Sigmoid colon (tissue), 7 donors: Measurements from ENCODE around the gene SPON1. TPM values are rescaled to one million over a fixed set of nuclear protein-coding genes. Genes with fewer than 3 reads are reported as not detected.

Source experiments
- DNase-seq: peaks from one replicate; pipeline ENCODE4 v3.0.0-alpha.2; 2019
- H3K27ac ChIP-seq, 4 donors: fragments of 200-600 bp; sonication (generic); one replicate each; pipeline ENCODE4 v1.5.1; 2016 to 2019; ENCODE audit warnings: mild to moderate bottlenecking in 1 of 4
- H3K27me3 ChIP-seq, 3 donors: fragments of 200-600 bp; sonication (generic); one replicate each; pipeline ENCODE4 v1.5.1; 2019; ENCODE audit warnings: mild to moderate bottlenecking in 1 of 3
- H3K36me3 ChIP-seq, 4 donors: fragments of 200-600 bp; sonication (generic); one replicate each; pipeline ENCODE4 v1.5.1; 2016 to 2019
- H3K4me1 ChIP-seq, 4 donors: fragments of 200-600 bp; sonication (generic); one replicate each; pipeline ENCODE4 v1.5.1; 2017 to 2019
- H3K4me3 ChIP-seq, 4 donors: fragments of 200-600 bp; sonication (generic); one replicate each; pipeline ENCODE4 v1.5.1; 2017 to 2019; ENCODE audit warnings: mild to moderate bottlenecking in 2 of 4, moderate library complexity in 1 of 4
- H3K9me3 ChIP-seq, 4 donors: fragments of 200-600 bp in 3 of 4; sonication (generic) in 3 of 4; one replicate each; pipeline versions ENCODE4 v1.5.1 to v1.6.1; 2013 to 2019
- CTCF ChIP-seq, 4 experiments: fragments of 450-650 bp in 3 of 4; fragments of 200-600 bp in 1 of 4; IDR thresholded peaks; one replicate each; pipeline ENCODE4 v1.5.1; 2016 to 2019; ENCODE audit warnings: antibody characterized with exemption in 4 of 4, mild to moderate bottlenecking in 3 of 4, moderate library complexity in 2 of 4
- EP300 ChIP-seq, 4 donors: sonication (generic); formaldehyde crosslinking; IDR thresholded peaks; one replicate each; pipeline ENCODE4 v1.6.1; 2017; ENCODE audit warnings: antibody characterized with exemption in 4 of 4
- POLR2A ChIP-seq, 2 donors: fragments of 450-650 bp; IDR thresholded peaks; one replicate each; pipeline ENCODE4 v1.6.1; 2016; ENCODE audit warnings: antibody characterized with exemption in 2 of 2, mild to moderate bottlenecking in 2 of 2, moderate library complexity in 2 of 2
- POLR2AphosphoS5 ChIP-seq, 4 donors: sonication (generic); formaldehyde crosslinking; IDR thresholded peaks; one replicate each; pipeline ENCODE4 v1.6.1; 2017; ENCODE audit warnings: antibody characterized with exemption in 4 of 4
- WGBS, 2 donors: extraction: QIAGEN DNeasy Blood & Tissue Kit; methylation state at CpG; one replicate each; pipeline ENCODE4 v1.1.7; 2013; 5-methylcytosine and 5-hydroxymethylcytosine counted together
- intact Hi-C: fragments of 100-400 bp; cut with DNase I; formaldehyde crosslinking; loops from one replicate; pipeline ENCODE4 v1.15.1; 2023
- polyA plus RNA-seq, 3 donors: library from polyadenylated mRNA; stranded (reverse); fragments of 200-250 nt; gene quantifications; one replicate each; pipeline ENCODE4 v1.2.3, GENCODE V29; 2013
- total RNA-seq, 4 donors: library from RNA; depleted of rRNA; stranded (reverse); fragments of >200 nt; gene quantifications; one replicate each; pipeline ENCODE4 v1.1.0, GENCODE V29; 2016
- donor health status: healthy with polysubstance abuse.
- donor health status: Bipolar disorder and iron deficiency.
- donor health status: healthy.

The SPON1 gene
- total and polyA plus RNA-seq, 7 donors: 6.6 to 36.8 (median 12.6) TPM

DNA sequence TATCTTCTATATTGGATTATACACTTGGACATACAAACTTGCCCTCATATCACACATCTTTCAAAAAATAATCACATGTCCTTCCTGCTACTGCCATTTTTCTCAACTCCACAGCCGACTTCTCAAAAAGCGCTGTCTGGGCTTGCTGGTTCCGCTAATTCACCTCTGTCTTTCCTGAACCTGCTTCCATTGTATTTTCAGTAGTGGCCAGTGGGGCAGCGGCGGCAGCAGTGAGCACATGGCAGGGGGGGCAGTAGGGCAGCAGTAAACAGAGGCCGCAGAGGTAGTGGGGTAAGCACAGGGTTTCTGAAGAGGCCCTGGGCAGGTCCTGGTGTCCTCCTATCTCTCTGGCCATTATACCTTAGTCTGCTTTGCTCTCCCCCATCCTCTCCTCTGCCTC lies 270.1 kb downstream of the SPON1 start:
- H3K27me3 ChIP-seq: peaks cover 0 to 11% (median 0%) of the 10 kb centered on the region in 3 donors
- intact Hi-C loops: no loop called here
- no peak overlapping the region for H3K4me3 ChIP-seq
- no peak for DNase-seq
- WGBS, 2 donors: 75 to 81% methylated on average over 6 of the region's 6 CpGs
- H3K4me1 ChIP-seq: no peaks in the 10 kb centered on the region
- no peaks in the 10 kb centered on the region for H3K9me3 ChIP-seq
- H3K36me3 ChIP-seq: no peaks in the 10 kb centered on the region
- TF ChIP-seq POLR2A (IDR thresholded peaks at IDR 0.05) (no peak), EP300 (IDR thresholded peaks at IDR 0.05) (no peak), POLR2AphosphoS5 (IDR thresholded peaks at IDR 0.05) (no peak), CTCF (IDR thresholded peaks at IDR 0.05) (no peak)
- no peak overlapping the region for H3K27ac ChIP-seq

GRCh38 chr11:14234446-14234845 lies 271.9 kb downstream of the SPON1 start:
- 77 to 86% methylated on average over 6 of the region's 6 CpGs for WGBS, 2 donors
- no peak for TF ChIP-seq POLR2AphosphoS5 (IDR thresholded peaks at IDR 0.05)
- no peak for TF ChIP-seq CTCF (IDR thresholded peaks at IDR 0.05)
- TF ChIP-seq EP300 (IDR thresholded peaks at IDR 0.05): no peak
- TF ChIP-seq POLR2A (IDR thresholded peaks at IDR 0.05): no peak

GRCh38 chr11:14235701-14236100 lies 273.2 kb downstream of the SPON1 start:
- 97% methylated on average over 1 of the region's 1 CpG for WGBS, 2 donors
- H3K27ac ChIP-seq: no peak overlapping the region
- no peak overlapping the region for H3K4me3 ChIP-seq
- intact Hi-C loops: no loop called here
- peaks cover 0 to 11% (median 0%) of the 10 kb centered on the region in 3 donors for H3K27me3 ChIP-seq
- no peaks in the 10 kb centered on the region for H3K4me1 ChIP-seq
- no peaks in the 10 kb centered on the region for H3K9me3 ChIP-seq
- no peaks in the 10 kb centered on the region for H3K36me3 ChIP-seq
- DNase-seq: no peak
- TF ChIP-seq CTCF (IDR thresholded peaks at IDR 0.05) (no peak), EP300 (IDR thresholded peaks at IDR 0.05) (no peak), POLR2A (IDR thresholded peaks at IDR 0.05) (no peak), POLR2AphosphoS5 (IDR thresholded peaks at IDR 0.05) (no peak)

More at GRCh38 chr11:14234446-14234845, 271.9 kb downstream of the SPON1 start:
- no peak overlapping the region for H3K27ac ChIP-seq
- intact Hi-C loops: no loop called here
- peaks cover 0 to 11% (median 0%) of the 10 kb centered on the region in 3 donors for H3K27me3 ChIP-seq
- H3K4me3 ChIP-seq: no peak overlapping the region
- H3K4me1 ChIP-seq: no peaks in the 10 kb centered on the region
- no peaks in the 10 kb centered on the region for H3K9me3 ChIP-seq
- no peaks in the 10 kb centered on the region for H3K36me3 ChIP-seq
- DNase-seq: no peak

- 48 to 71% methylated on average over 9 of the region's 9 CpGs for WGBS, 2 donors
- intact Hi-C loops: no loop called here
- H3K27ac ChIP-seq: no peak overlapping the region
- H3K4me1 ChIP-seq: no peaks in the 10 kb centered on the region
- H3K27me3 ChIP-seq: peaks cover 0 to 5% (median 0%) of the 10 kb centered on the region in 3 donors
- DNase-seq: no peak
- H3K36me3 ChIP-seq: no peaks in the 10 kb centered on the region
- no peaks in the 10 kb centered on the region for H3K9me3 ChIP-seq
- no peak overlapping the region for H3K4me3 ChIP-seq
- TF ChIP-seq POLR2AphosphoS5 (IDR thresholded peaks at IDR 0.05): no peak
- TF ChIP-seq POLR2A (IDR thresholded peaks at IDR 0.05): no peak
- no peak for TF ChIP-seq EP300 (IDR thresholded peaks at IDR 0.05)
- no peak for TF ChIP-seq CTCF (IDR thresholded peaks at IDR 0.05)
Observed at GRCh38 chr11:14237444-14237961, 275.0 kb downstream of the SPON1 start.

DNA sequence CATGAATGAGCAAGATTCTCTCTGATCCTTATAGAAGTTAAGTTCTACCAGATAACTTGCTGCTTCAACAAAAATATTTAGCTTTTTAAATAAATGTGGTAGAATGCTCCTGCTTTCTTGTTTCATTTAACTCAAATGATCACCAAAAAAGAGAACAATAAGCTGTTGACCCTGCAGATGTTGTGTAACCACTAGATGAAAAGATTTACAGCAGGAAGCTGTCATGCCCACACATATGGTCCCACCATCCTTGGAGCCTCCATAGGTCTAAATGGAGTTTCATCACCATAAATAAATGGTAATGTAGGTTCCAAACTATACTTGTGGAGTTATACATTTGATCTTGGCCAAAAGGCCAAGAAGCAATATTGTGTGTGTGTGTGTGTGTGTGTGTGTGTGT lies 277.7 kb downstream of the SPON1 start:
- intact Hi-C loops: no loop called here
- H3K36me3 ChIP-seq: no peaks in the 10 kb centered on the region
- TF ChIP-seq EP300 (IDR thresholded peaks at IDR 0.05) (no peak), POLR2A (IDR thresholded peaks at IDR 0.05) (no peak), POLR2AphosphoS5 (IDR thresholded peaks at IDR 0.05) (no peak), CTCF (IDR thresholded peaks at IDR 0.05) (no peak)
- no peaks in the 10 kb centered on the region for H3K4me1 ChIP-seq
- H3K27me3 ChIP-seq: no peaks in the 10 kb centered on the region
- no peak overlapping the region for H3K27ac ChIP-seq
- H3K4me3 ChIP-seq: no peak overlapping the region
- DNase-seq: no peak
- H3K9me3 ChIP-seq: no peaks in the 10 kb centered on the region
